Urinary bladder (tissue), 4 donors: ENCODE measurements around the gene SPECC1L. TPM values are rescaled to one million over a fixed set of nuclear protein-coding genes. Genes with fewer than 3 reads are reported as not detected.
A peak's percentile ranks its signal among the peaks of the same experiment; 100 is the strongest.
"Not testable (repeated sequence)": the region's sequence is repeated elsewhere in the genome, so short reads cannot be mapped to it uniquely, and the experiment has no call there.

ENCODE experiments used
- DNase-seq: peaks from one replicate; pipeline ENCODE4 v3.0.0-alpha.2; 2015; ENCODE audit errors: extremely low spot score
- H3K27ac ChIP-seq: one replicate; pipeline ENCODE4 v1.5.1; 2013; ENCODE audit warnings: low read depth, mild to moderate bottlenecking, moderate library complexity
- H3K36me3 ChIP-seq: one replicate; pipeline ENCODE4 v1.6.1; 2013; ENCODE audit warnings: mild to moderate bottlenecking, moderate library complexity; ENCODE audit not compliant: insufficient read depth
- H3K4me1 ChIP-seq: one replicate; pipeline ENCODE4 v1.6.1; 2013; ENCODE audit warnings: mild to moderate bottlenecking, moderate library complexity; ENCODE audit not compliant: insufficient read depth
- H3K4me3 ChIP-seq: one replicate; pipeline ENCODE4 v1.5.1; 2013; ENCODE audit warnings: low read depth, low read length
- WGBS: extraction: QIAGEN DNeasy Blood & Tissue Kit; methylation state at CpG from one replicate; pipeline ENCODE4 v1.1.7; 2013; 5-methylcytosine and 5-hydroxymethylcytosine counted together
- polyA plus RNA-seq: library from polyadenylated mRNA; stranded (reverse); fragments of 200-250 nt; gene quantifications from one replicate; pipeline ENCODE4 v1.2.3, GENCODE V29; 2013
- total RNA-seq: library from RNA; depleted of rRNA; stranded (reverse); fragments of >200 nt; gene quantifications from one replicate; pipeline ENCODE4 v1.2.3, GENCODE V29; 2014
- donor health status: healthy with polysubstance abuse.
- donor health status: healthy.

SPECC1L gene
- total and polyA plus RNA-seq, 2 donors = 29.8 to 50.3 TPM

- WGBS = 94% methylated on average over 12 of the region's 12 CpGs
- H3K4me1 ChIP-seq, H3K36me3 ChIP-seq, H3K4me3 ChIP-seq, H3K27ac ChIP-seq, DNase-seq: not testable (repeated sequence)
These were observed 17.5 kb upstream of the SPECC1L start for GRCh38 chr22:24253126-24253525.

- not testable (repeated sequence) for H3K27ac ChIP-seq, H3K4me3 ChIP-seq, H3K4me1 ChIP-seq, DNase-seq, H3K36me3 ChIP-seq
- WGBS = 95% methylated on average over 11 of the region's 13 CpGs
These were observed 14.5 kb upstream of the SPECC1L start for GRCh38 chr22:24256136-24256535.

- not testable (repeated sequence) for H3K4me3 ChIP-seq, H3K27ac ChIP-seq, H3K36me3 ChIP-seq, H3K4me1 ChIP-seq, DNase-seq
- 96% methylated on average over 6 of the region's 7 CpGs for WGBS
These were observed 13.9 kb upstream of the SPECC1L start for GRCh38 chr22:24256736-24257135.

- not testable (repeated sequence) for H3K4me3 ChIP-seq, DNase-seq, H3K27ac ChIP-seq, H3K4me1 ChIP-seq, H3K36me3 ChIP-seq
- WGBS = 21% methylated on average over 9 of the region's 10 CpGs
These were observed 11.2 kb upstream of the SPECC1L start for GRCh38 chr22:24259459-24259858.

- H3K36me3 ChIP-seq, DNase-seq, H3K4me1 ChIP-seq, H3K4me3 ChIP-seq, H3K27ac ChIP-seq: not testable (repeated sequence)
- WGBS = 94% methylated on average over 18 of the region's 18 CpGs
These were observed 8.4 kb upstream of the SPECC1L start for GRCh38 chr22:24262185-24262749.

- H3K36me3 ChIP-seq, DNase-seq, H3K4me1 ChIP-seq, H3K27ac ChIP-seq, H3K4me3 ChIP-seq: not testable (repeated sequence)
- 97% methylated on average over 18 of the region's 19 CpGs for WGBS
These were observed 7.2 kb upstream of the SPECC1L start for GRCh38 chr22:24263479-24263878.

- not testable (repeated sequence) for H3K36me3 ChIP-seq, H3K27ac ChIP-seq, DNase-seq, H3K4me3 ChIP-seq, H3K4me1 ChIP-seq
- WGBS = 65% methylated on average over 3 of the region's 9 CpGs
These were observed 6.2 kb upstream of the SPECC1L start for GRCh38 chr22:24264329-24264896.

- Histone ChIP-seq H3K27ac (no peak overlapping the region), H3K36me3 (no peaks in the 10 kb centered on the region), H3K4me3 (no peak overlapping the region), H3K4me1 (no peaks in the 10 kb centered on the region)
- DNase-seq = no peak
These were observed 4.9 kb upstream of the SPECC1L start for GRCh38 chr22:24265734-24266133.

- H3K36me3 ChIP-seq, DNase-seq, H3K4me3 ChIP-seq, H3K27ac ChIP-seq, H3K4me1 ChIP-seq: not testable (repeated sequence)
- 90% methylated on average over 6 of the region's 6 CpGs for WGBS
These were observed 4.1 kb upstream of the SPECC1L start for GRCh38 chr22:24266495-24266894.

- H3K4me3 ChIP-seq = peak overlapping the region; percentile 90
- no peaks in the 10 kb centered on the region for H3K4me1 ChIP-seq
- no peaks in the 10 kb centered on the region for H3K36me3 ChIP-seq
- DNase-seq = no peak
- WGBS = 1% methylated on average over 25 of the region's 25 CpGs
- peak overlapping the region; percentile 82 for H3K27ac ChIP-seq
These were observed 789 bp downstream of the SPECC1L start for GRCh38 chr22:24271386-24271854.

GRCh38 chr22:24273031-24273430, 2.4 kb downstream of the SPECC1L start:
- H3K27ac ChIP-seq, H3K4me1 ChIP-seq, H3K36me3 ChIP-seq, H3K4me3 ChIP-seq, DNase-seq: not testable (repeated sequence)
- 91% methylated on average over 2 of the region's 2 CpGs for WGBS

- WGBS = 65% methylated on average over 4 of the region's 4 CpGs
- not testable (repeated sequence) for DNase-seq, H3K4me3 ChIP-seq, H3K36me3 ChIP-seq, H3K4me1 ChIP-seq, H3K27ac ChIP-seq
These were observed 3.3 kb downstream of the SPECC1L start for GRCh38 chr22:24273906-24274305.

- not testable (repeated sequence) for DNase-seq, H3K27ac ChIP-seq, H3K4me3 ChIP-seq, H3K36me3 ChIP-seq, H3K4me1 ChIP-seq
- 43% methylated on average over 7 of the region's 7 CpGs for WGBS
These were observed 4.2 kb downstream of the SPECC1L start for GRCh38 chr22:24274696-24275405.

- H3K4me3 ChIP-seq, H3K4me1 ChIP-seq, H3K27ac ChIP-seq, DNase-seq, H3K36me3 ChIP-seq: not testable (repeated sequence)
- WGBS = 98% methylated on average over 1 of the region's 1 CpG
These were observed 9.7 kb downstream of the SPECC1L start for GRCh38 chr22:24280363-24280762.
